Cerebellar cortex (tissue), 1 donor: ENCODE results near the gene CAMTA2.
"Not testable (repeated sequence)": the region's sequence is repeated elsewhere in the genome, so short reads cannot be mapped to it uniquely, and the experiment has no call there.

Source experiments
- DNase-seq: peaks from one replicate; pipeline ENCODE4 v3.0.0-alpha.2; 2015; ENCODE audit warnings: low spot score

Gene CAMTA2

GRCh38 chr17:4986951-4987766 lies at the start of gene CAMTA2:
Gene CAMTA2, minus strand, starts transcription at chr17:4987675. Its CDS starts 1,453 bp downstream, at chr17:4986222.
- DNase-seq, result peak; percentile 85

GRCh38 chr17:5035315-5035714 lies 47.8 kb upstream of the CAMTA2 start, which contains the start of gene SLC52A1:
Gene SLC52A1, minus strand, starts transcription at chr17:5035426. Its CDS starts 820 bp downstream, at chr17:5034606.
- DNase-seq, result no peak

GRCh38 chr17:5034651-5035050 lies 47.2 kb upstream of the CAMTA2 start:
- no peak for DNase-seq

GRCh38 chr17:5034063-5034462 lies 46.6 kb upstream of the CAMTA2 start:
- DNase-seq, result no peak

GRCh38 chr17:5033352-5034015 lies 46.0 kb upstream of the CAMTA2 start:
- DNase-seq, result no peak

GRCh38 chr17:5032865-5033264 lies 45.4 kb upstream of the CAMTA2 start:
- no peak for DNase-seq

GRCh38 chr17:5031365-5032082 lies 44.0 kb upstream of the CAMTA2 start:
- DNase-seq, result peak; percentile 78

- not testable (repeated sequence) for DNase-seq
Observed at GRCh38 chr17:5030168-5030567, 42.7 kb upstream of the CAMTA2 start.

- no peak for DNase-seq
Observed at GRCh38 chr17:5027916-5028315, 40.4 kb upstream of the CAMTA2 start.

GRCh38 chr17:5027299-5027698 lies 39.8 kb upstream of the CAMTA2 start:
- DNase-seq, result no peak

GRCh38 chr17:5024604-5025003 lies 37.1 kb upstream of the CAMTA2 start:
- no peak for DNase-seq

GRCh38 chr17:5023588-5024147 lies 36.2 kb upstream of the CAMTA2 start:
- no peak for DNase-seq

GRCh38 chr17:5022171-5022711 lies 34.8 kb upstream of the CAMTA2 start:
- no peak for DNase-seq

- no peak for DNase-seq
Observed at GRCh38 chr17:5020502-5021023, 33.1 kb upstream of the CAMTA2 start.

GRCh38 chr17:5019475-5019956 lies 32.0 kb upstream of the CAMTA2 start:
- no peak for DNase-seq

GRCh38 chr17:5014357-5014756 lies 26.9 kb upstream of the CAMTA2 start:
- DNase-seq, result no peak

GRCh38 chr17:5011928-5012327 lies 24.5 kb upstream of the CAMTA2 start:
- DNase-seq, result no peak

GRCh38 chr17:5003214-5003867 lies 15.9 kb upstream of the CAMTA2 start:
- no peak for DNase-seq

- no peak for DNase-seq
Observed at GRCh38 chr17:5002121-5002788, 14.8 kb upstream of the CAMTA2 start.

GRCh38 chr17:5000237-5000639 lies 12.8 kb upstream of the CAMTA2 start:
- no peak for DNase-seq
